CD4-positive, alpha-beta T cell treated with Interleukin-21 for 1 hour (primary cell): ENCODE results near the gene PCDHGB7.
"Not testable (repeated sequence)": the region's sequence is repeated elsewhere in the genome, so short reads cannot be mapped to it uniquely, and the experiment has no call there.

Source experiments
- DNase-seq: peaks from one replicate; pipeline ENCODE4 v3.0.0-alpha.2; 2020

PCDHGB7 gene

GRCh38 chr5:141430332-141431113 is 13.0 kb downstream of the PCDHGB7 start, which contains the start of gene PCDHGA12:
TSS of gene PCDHGA12 (plus strand) at chr5:141430507. CDS start at chr5:141430760, 253 bp downstream.
- DNase-seq, result no peak

GRCh38 chr5:141431286-141431685 is 13.8 kb downstream of the PCDHGB7 start:
- DNase-seq, result no peak

GRCh38 chr5:141432308-141432707 is 14.8 kb downstream of the PCDHGB7 start:
- not testable (repeated sequence) for DNase-seq

- DNase-seq, result not testable (repeated sequence)
Measured at GRCh38 chr5:141432726-141433125, 15.2 kb downstream of the PCDHGB7 start.

GRCh38 chr5:141434006-141434405 is 16.5 kb downstream of the PCDHGB7 start:
- no peak for DNase-seq

- DNase-seq, result no peak
Measured at GRCh38 chr5:141437221-141437620, 19.7 kb downstream of the PCDHGB7 start.

GRCh38 chr5:141439411-141440141 is 22.1 kb downstream of the PCDHGB7 start:
- DNase-seq, result no peak

GRCh38 chr5:141440341-141440740 is 22.9 kb downstream of the PCDHGB7 start:
- no peak for DNase-seq

GRCh38 chr5:141441571-141442170 is 24.2 kb downstream of the PCDHGB7 start:
- DNase-seq, result no peak

- no peak for DNase-seq
Measured at GRCh38 chr5:141465351-141465750, 47.9 kb downstream of the PCDHGB7 start.
